ENCODE data around the gene UPF2.

UPF2 gene

GRCh38 chr10:11881030-11881476 is 161.6 kb downstream of the UPF2 start:
- no peak for DNase-seq

- no peak for DNase-seq
Measured at GRCh38 chr10:11880151-11881029, 162.2 kb downstream of the UPF2 start.

- DNase-seq: no peak
Measured at GRCh38 chr10:11879387-11880094, 163.1 kb downstream of the UPF2 start.

- no peak for DNase-seq
Measured at GRCh38 chr10:11878776-11879175, 163.8 kb downstream of the UPF2 start.

GRCh38 chr10:11877591-11877905 is 165.1 kb downstream of the UPF2 start:
- DNase-seq: no peak

GRCh38 chr10:11876805-11877590 is 165.6 kb downstream of the UPF2 start:
- DNase-seq: no peak

- peak; percentile 41 for DNase-seq
Measured at GRCh38 chr10:11876324-11876723, 166.3 kb downstream of the UPF2 start.

- peak; percentile 66 for DNase-seq
Measured at GRCh38 chr10:11875494-11876281, 166.9 kb downstream of the UPF2 start.

GRCh38 chr10:11874568-11875493 is 167.8 kb downstream of the UPF2 start:
- DNase-seq: peak; percentile 99

GRCh38 chr10:11871466-11871865 is 171.1 kb downstream of the UPF2 start:
- peak; percentile 14 for DNase-seq

- no peak for DNase-seq
Measured at GRCh38 chr10:11870900-11871400, 171.7 kb downstream of the UPF2 start.

- no peak for DNase-seq
Measured at GRCh38 chr10:11870461-11870780, 172.2 kb downstream of the UPF2 start.

All from OCI-M1 (cell line).